ENCODE results near the gene NFIB.

DNA sequence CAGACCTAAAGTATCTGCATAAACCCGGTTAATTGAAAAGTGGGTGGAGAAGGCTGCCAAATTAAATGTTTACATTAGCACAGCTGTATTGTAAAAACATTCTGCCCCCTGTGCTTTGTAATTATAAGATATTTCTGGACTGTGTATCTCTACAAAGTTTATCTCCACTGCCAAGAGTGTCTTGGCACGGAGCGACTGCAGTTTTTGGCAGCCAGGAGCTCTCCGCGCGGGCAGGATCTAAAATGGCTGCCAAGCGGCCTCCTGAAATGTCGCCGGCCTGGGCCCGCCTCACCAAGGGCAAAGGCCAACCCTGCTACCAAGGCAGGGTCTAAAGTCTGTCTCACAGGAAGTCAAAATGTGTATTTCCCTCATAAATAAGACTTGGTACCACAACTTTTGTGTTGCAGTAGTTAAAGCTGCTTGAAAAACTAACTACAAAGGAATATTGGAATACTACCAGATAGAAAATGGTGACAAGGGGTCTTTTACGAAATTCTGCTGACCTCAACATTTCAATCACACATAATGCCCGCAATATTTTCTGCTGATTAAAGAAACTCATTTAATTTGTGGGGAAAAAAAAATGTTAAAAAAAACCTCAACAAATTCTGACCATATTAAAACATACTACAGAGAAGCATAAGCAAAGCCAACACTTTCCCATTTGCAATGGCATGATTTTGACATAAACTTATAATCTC is 110.4 kb downstream of the NFIB start:
- TF ChIP-seq TAF1 (IDR thresholded peaks at IDR 0.05; ENCODE audit: low read depth, low read length), result no peak
- TF ChIP-seq POLR2A (IDR thresholded peaks at IDR 0.05; ENCODE audit: low read depth, low read length), result no peak
